GM18511 (cell line): Measurements from ENCODE around the gene MIR17HG.
"Not testable (repeated sequence)": the region's sequence is repeated elsewhere in the genome, so short reads cannot be mapped to it uniquely, and the experiment has no call there.

Experiments used
- ATAC-seq: cut with Tn5 transposase; IDR thresholded peaks from one replicate; pipeline ENCODE4 v1.9.1; 2021; ENCODE audit warnings: mild to moderate bottlenecking, moderate library complexity; ENCODE audit not compliant: unreplicated experiment

The MIR17HG gene

DNA sequence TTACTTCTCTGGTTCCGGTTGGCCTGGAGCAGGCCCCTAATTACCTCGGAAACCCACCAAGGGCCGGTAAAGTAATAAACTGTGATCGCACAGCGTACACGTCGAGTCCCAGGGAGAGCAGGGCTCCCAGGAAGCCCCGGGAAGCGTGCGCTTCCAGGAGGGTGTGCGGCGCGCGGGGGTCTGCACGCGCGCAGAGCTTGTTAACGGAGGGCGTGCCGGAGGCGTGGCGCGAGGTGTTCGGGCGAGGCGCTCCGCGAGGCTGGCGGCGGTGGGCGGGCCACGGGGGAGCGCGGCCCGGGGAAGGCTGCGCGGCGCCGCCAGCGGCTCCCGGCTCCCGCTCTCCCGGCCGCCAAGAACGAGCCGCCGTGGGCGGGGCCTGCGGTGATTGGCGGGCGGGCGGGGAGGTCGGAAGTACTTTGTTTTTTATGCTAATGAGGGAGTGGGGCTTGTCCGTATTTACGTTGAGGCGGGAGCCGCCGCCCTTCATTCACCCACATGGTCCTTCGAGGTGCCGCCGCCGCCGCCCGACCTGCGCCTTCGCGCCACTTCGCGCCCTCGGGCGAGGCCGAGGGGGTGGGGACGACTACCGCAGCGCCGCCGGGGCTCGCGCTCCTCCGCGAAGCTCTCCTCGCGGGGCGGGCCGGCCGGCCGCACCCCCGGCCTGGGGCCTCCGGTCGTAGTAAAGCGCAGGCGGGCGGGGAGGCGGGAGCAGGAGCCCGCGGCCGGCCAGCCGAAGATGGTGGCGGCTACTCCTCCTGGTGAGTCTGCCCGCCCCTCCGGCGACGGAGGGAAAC is at the start of gene MIR17HG:
Gene MIR17HG, plus strand, starts transcription at position 486 of the 794 bp plus-strand sequence.
- ATAC-seq: peak; percentile 60

DNA sequence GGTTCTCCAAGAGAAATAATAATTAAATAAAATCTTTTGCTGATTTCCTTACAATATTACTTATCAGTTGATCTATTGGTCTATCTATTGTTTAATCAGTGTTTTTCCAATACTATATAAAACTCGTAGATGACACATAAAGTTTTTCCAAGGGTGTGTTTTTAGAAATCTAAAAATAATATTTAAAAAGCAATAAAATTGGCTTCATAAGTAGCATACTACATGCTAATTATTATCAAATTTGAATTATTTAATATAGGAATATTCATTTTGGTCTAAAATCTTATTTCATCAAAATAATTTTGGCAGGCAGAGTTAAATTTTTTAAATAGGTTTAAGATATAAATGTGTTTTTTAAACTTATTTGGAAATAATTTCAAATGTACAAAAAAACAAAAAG is 49.4 kb upstream of the MIR17HG start:
- ATAC-seq: no peak

DNA sequence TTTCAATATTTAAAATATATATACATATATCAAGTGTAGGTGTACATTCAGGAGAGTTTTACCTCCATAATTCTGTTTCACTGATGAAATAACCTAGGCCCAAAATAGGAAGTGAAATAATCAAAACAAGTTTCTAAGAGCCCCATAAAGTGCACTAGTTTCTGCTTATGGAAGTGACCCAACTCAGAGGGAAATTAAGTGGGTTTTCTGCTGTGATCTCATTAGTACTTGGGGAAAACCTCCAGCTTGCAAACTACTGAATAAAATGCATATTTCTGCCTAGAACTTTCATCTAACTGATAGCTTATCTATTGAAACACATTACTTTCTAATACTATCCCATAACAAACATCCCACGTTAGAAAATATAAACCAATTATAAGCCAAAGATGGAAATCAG is 45.4 kb upstream of the MIR17HG start:
- ATAC-seq: peak; percentile 83

DNA sequence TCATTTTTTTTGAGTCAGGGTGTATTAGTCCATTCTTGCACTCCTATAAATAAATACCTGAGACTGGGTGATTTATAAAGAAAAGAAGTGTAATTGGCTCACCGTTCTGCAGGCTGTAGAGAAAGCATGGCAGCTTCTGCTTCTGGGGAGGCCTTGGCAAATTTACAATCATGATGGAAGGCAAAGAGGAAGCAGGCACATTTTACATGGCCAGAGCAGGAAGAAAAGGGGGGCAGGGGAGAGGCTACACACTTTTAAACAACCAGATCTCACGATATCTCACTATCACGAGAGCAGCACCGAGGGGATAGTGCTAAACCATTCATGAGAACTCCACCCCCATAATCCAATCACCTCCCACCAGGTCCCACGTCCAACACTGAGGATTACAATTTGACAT is 44.5 kb upstream of the MIR17HG start:
- no peak for ATAC-seq

DNA sequence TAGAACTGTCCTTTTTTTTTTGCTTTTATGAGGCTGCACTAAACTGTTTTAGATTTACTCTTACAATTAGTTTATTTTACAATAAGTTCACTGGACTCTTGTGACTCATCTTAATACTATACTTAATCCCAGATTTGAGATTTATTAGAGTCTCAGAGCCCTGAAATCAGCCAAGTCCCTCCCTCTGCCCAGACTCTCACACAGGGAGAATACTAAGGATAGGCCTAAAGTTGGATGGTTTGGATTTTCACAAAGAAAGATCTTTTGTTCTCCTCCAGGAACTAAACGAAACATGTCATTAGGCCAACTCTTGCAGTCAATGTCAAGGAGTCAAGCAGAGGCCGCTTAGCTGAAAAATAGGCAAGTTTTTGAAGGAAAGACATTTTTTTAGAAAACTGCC is 42.7 kb upstream of the MIR17HG start:
- ATAC-seq: no peak

- ATAC-seq: no peak
Measured at GRCh38 chr13:91305652-91306051, 41.8 kb upstream of the MIR17HG start.

DNA sequence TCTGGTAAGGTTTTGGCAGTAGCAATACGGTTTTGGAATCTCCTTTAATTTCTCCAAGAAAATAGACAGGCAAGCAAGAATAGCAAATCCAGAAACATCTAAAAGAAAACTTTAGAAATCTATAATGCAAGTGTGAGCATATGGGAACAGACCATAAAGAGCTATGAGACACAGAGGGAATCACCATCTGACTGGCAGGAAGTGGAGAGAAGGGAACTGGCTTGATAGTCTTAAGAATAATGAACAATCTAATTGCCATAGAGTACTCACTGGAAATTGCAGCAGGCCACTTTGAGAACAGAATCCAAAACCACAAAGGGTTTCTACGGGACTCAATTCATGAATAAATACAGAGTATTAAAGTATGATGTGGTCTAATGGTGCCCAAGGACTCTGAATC is 39.6 kb upstream of the MIR17HG start:
- no peak for ATAC-seq

DNA sequence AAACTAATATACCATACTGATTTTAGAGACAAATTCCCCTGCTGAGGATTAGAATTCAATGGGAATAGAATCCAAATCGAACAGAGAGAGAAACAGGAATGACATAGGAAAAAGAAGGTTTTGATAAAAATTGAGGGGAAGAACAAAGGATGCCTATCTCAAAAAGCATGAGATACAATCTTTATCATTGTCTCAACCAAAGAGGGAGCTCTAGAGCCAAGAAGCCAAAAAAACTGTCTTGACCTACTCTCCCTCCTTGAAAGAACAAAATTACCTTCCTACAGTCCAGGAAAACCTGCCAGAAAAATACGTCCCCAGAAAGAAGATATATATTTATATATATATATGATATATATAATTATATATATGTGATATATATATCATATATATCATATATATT is 39.2 kb upstream of the MIR17HG start:
- ATAC-seq: no peak

GRCh38 chr13:91311491-91311890 is 36.0 kb upstream of the MIR17HG start:
- no peak for ATAC-seq

GRCh38 chr13:91312324-91312723 is 35.2 kb upstream of the MIR17HG start:
- peak; percentile 31 for ATAC-seq

DNA sequence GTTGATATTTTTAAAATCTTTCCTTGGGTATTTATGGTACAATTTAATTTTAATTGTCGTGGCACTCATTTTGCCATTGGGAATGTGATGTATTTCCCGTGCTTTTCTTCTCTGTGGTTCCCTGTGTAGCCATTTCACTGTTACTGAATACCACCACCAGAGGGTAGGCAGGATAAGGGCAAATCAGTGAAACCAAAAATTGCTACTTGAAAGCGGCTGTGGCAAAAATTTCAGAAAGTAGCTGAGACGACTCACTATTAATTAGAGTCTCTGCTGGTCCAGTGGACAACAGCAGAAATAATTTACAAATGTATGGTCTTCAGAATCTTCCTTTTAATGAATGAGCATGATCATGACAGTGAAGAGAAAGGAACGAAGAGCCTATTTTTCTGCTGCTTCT is 34.4 kb upstream of the MIR17HG start:
- peak; percentile 85 for ATAC-seq

GRCh38 chr13:91313581-91313980 is 33.9 kb upstream of the MIR17HG start:
- ATAC-seq: peak; percentile 73

DNA sequence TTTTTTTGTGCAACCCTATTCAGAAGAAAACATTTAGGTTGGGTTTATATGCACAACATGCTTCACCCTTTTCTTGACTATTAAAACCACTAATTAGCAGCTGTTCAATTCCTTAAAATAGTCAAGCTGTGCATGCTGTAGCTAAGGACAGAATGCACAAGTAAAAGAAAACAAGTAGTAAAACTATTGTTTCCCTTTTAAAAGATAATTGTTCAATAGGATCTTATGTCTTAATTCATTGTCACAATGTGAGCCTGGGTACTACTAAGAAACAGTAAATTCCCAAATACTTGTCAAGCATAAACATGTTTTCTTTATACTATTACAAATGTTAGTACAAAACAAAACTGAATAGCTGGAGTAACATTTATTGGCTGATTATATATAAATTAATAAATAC is 32.6 kb upstream of the MIR17HG start:
- ATAC-seq: no peak

GRCh38 chr13:91318886-91319285 is 28.6 kb upstream of the MIR17HG start:
- ATAC-seq: no peak

- no peak for ATAC-seq
Measured at GRCh38 chr13:91319996-91320395, 27.5 kb upstream of the MIR17HG start.

DNA sequence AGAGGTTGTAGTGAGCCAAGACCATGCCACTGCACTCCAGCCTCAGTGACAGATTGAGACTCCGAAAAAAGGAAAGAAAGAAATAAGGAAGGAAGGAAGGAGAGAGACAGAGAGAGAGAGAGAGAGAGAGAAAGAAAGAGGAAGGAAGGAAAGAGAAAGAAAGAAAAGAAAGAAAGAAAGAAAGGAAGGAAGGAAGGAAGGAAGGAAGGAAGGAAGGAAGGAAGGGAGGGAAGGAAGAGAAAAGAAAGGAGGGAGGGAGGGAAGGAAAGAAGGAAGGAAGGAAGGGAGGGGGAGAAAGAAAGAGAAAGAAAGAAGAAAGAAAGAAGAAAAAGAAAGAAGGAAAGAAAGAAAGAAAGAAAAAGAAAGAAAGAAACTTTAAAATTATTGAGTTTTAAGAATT is 26.5 kb upstream of the MIR17HG start:
- ATAC-seq: not testable (repeated sequence)

- ATAC-seq: no peak
Measured at GRCh38 chr13:91323349-91323748, 24.1 kb upstream of the MIR17HG start.

DNA sequence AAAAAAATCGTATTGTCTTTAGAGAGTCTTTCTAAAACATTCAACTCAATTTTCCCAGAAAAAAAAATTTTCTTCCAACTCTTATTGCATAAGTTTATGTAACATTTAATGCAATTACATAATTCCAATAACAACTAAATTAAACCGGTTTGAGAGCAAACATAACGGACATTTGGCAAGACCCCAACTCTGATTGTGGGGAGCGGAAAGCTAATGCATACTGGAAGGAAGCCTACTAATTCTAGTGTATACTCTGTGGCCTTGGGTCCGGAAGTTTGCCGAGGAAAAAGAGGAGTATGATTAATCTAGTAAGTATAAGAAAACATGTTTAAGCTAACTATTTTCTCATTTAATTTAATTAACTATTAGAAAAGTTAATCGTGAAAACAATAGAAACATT is 21.3 kb upstream of the MIR17HG start:
- no peak for ATAC-seq

- no peak for ATAC-seq
Measured at GRCh38 chr13:91328726-91329125, 18.8 kb upstream of the MIR17HG start.

- ATAC-seq: no peak
Measured at GRCh38 chr13:91329733-91330132, 17.8 kb upstream of the MIR17HG start.

- ATAC-seq: peak; percentile 86
Measured at GRCh38 chr13:91331047-91331915, 16.2 kb upstream of the MIR17HG start.

DNA sequence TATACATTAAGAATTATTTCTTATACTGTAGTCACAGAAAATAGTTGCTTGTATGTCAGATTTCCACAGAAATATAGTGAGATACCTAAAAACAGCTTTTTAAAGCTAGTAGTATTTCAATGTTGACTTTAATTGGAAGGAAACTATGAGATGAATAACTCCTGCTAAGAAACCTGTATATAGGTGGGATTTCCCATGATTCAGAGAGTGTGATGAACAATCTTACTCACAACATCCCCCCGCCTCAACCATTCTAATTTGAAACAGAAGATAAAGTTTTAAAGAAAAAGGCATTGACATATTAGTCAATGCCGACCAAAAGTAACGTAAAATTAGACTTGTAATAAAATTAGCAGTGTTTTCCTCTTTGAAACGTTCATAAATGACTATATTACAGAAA is 1.4 kb upstream of the MIR17HG start:
- no peak for ATAC-seq
